Upper lobe of right lung (tissue), 1 donor: Measurements from ENCODE around the gene POLR2J. TPM values are rescaled to one million over a fixed set of nuclear protein-coding genes. Genes with fewer than 3 reads are reported as not detected.

Experiments used
- ATAC-seq: fragments of 200-7000 bp; cut with Tn5 transposase; one replicate; pipeline ENCODE4 v1.9.1; 2020; ENCODE audit warnings: mild to moderate bottlenecking, moderate library complexity
- DNase-seq: peaks from one replicate; pipeline ENCODE4 v3.0.0-alpha.2; 2020
- H3K27ac ChIP-seq: fragments of 200-600 bp; one replicate; pipeline ENCODE4 v1.8.0; 2022
- H3K27me3 ChIP-seq: fragments of 200-600 bp; one replicate; pipeline ENCODE4 v1.8.0; 2022; ENCODE audit warnings: mild to moderate bottlenecking
- H3K36me3 ChIP-seq: fragments of 200-600 bp; one replicate; pipeline ENCODE4 v1.8.0; 2022
- H3K4me1 ChIP-seq: fragments of 200-600 bp; one replicate; pipeline ENCODE4 v1.8.0; 2022
- H3K4me3 ChIP-seq: fragments of 200-600 bp; one replicate; pipeline ENCODE4 v1.8.0; 2022; ENCODE audit warnings: mild to moderate bottlenecking
- H3K9me3 ChIP-seq: fragments of 200-600 bp; one replicate; pipeline ENCODE4 v1.8.0; 2022
- intact Hi-C: fragments of 100-400 bp; cut with DNase I; formaldehyde crosslinking; loops from one replicate; pipeline ENCODE4 v1.11.0; 2022
- total RNA-seq: library from RNA; stranded (reverse); fragmentation: NEBNext Ultra II Directional; extraction: Animal tissue kit (Norgen Biotek cat#: 25700); gene quantifications from one replicate; pipeline ENCODE4 v1.2.1, GENCODE V29; 2021
- TF ChIP-seq, protein P1 (sequence below): fragments of 200-600 bp; IDR thresholded peaks from one replicate; pipeline ENCODE4 v1.8.0; 2022; ENCODE audit warnings: antibody characterized with exemption
- donor health status: DM: no; HTN: yes; CAD: no; lungs with severe emphysema.

Gene POLR2J
- total RNA-seq, 1 donor from 2014 or later, result 35.0 TPM

- Histone ChIP-seq H3K36me3 (peaks cover 12% of the 10 kb centered on the region), H3K27ac (no peak overlapping the region), H3K4me3 (no peak overlapping the region), H3K4me1 (peaks cover 14% of the 10 kb centered on the region), H3K9me3 (no peaks in the 10 kb centered on the region), H3K27me3 (no peaks in the 10 kb centered on the region)
- no peak for DNase-seq
- TF ChIP-seq, protein P1, sequence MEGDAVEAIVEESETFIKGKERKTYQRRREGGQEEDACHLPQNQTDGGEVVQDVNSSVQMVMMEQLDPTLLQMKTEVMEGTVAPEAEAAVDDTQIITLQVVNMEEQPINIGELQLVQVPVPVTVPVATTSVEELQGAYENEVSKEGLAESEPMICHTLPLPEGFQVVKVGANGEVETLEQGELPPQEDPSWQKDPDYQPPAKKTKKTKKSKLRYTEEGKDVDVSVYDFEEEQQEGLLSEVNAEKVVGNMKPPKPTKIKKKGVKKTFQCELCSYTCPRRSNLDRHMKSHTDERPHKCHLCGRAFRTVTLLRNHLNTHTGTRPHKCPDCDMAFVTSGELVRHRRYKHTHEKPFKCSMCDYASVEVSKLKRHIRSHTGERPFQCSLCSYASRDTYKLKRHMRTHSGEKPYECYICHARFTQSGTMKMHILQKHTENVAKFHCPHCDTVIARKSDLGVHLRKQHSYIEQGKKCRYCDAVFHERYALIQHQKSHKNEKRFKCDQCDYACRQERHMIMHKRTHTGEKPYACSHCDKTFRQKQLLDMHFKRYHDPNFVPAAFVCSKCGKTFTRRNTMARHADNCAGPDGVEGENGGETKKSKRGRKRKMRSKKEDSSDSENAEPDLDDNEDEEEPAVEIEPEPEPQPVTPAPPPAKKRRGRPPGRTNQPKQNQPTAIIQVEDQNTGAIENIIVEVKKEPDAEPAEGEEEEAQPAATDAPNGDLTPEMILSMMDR, result no peak
- no peak for ATAC-seq
- intact Hi-C loops, result no loop called here
These were observed 49.4 kb downstream of the POLR2J start for GRCh38 chr7:102429141-102429899.

- Histone ChIP-seq H3K27ac (peak overlapping the region; percentile 84), H3K36me3 (peaks cover 12% of the 10 kb centered on the region), H3K4me3 (no peak overlapping the region), H3K9me3 (no peaks in the 10 kb centered on the region), H3K27me3 (no peaks in the 10 kb centered on the region), H3K4me1 (peaks cover 9% of the 10 kb centered on the region)
- intact Hi-C loops, result no loop called here
- ATAC-seq (no peak), DNase-seq (no peak)
- TF ChIP-seq, protein P1, result no peak
These were observed 51.7 kb downstream of the POLR2J start for GRCh38 chr7:102427019-102427405.

DNA sequence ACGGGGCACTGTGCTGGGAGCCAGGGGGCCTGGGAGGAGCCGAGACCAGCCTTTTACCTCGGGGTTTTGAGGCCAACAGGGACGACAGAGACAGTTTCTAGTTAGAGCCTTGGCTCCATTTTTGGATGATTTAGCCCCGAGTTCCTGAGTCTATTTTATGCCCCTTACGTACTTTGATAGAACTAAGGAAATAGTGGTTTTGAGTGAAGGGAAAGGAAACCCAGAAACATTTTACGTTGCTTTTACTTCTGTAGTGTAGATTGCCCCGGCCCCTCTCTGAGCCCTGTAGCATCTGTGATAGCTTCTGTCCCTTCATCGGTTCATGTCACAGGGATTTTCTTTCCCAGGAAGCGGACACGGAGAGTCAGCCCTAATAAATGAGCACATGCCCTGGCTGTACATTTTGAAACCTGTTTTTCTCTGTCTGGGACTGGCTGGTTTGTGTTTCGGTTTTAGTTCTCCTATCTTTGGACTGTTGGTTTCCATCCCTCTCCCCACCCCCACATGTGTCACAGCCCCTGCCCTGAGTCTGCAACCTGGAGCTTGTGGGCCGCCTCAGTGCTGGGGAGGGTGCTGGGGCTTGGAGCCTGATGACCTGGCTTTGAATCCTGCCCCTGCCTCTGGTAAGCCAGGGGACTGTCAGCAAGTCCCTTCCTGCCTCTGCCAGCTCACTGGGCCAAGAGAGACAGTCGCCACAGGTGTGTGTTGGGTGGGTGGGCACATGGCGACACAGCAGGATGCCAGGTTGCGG is 52.3 kb downstream of the POLR2J start:
- Histone ChIP-seq H3K9me3 (no peaks in the 10 kb centered on the region), H3K4me1 (peaks cover 3% of the 10 kb centered on the region), H3K4me3 (peak overlapping the region; percentile 12), H3K27me3 (no peaks in the 10 kb centered on the region), H3K36me3 (peaks cover 12% of the 10 kb centered on the region), H3K27ac (peak overlapping the region; percentile 84)
- intact Hi-C loops, result no loop called here
- ATAC-seq, result peak; percentile 69
- TF ChIP-seq, protein P1, result no peak
- DNase-seq, result peak; percentile 74

GRCh38 chr7:102425639-102426267 is 53.0 kb downstream of the POLR2J start:
- no peaks in the 10 kb centered on the region for H3K27me3 ChIP-seq
- peak; percentile 87 for DNase-seq
- H3K27ac ChIP-seq, result peak overlapping the region; percentile 84
- peak; percentile 82 for ATAC-seq
- no peaks in the 10 kb centered on the region for H3K9me3 ChIP-seq
- H3K4me3 ChIP-seq, result peak overlapping the region; percentile 12
- intact Hi-C loops, result no loop called here
- TF ChIP-seq, protein P1, result no peak
- H3K4me1 ChIP-seq, result no peaks in the 10 kb centered on the region
- peaks cover 17% of the 10 kb centered on the region for H3K36me3 ChIP-seq

DNA sequence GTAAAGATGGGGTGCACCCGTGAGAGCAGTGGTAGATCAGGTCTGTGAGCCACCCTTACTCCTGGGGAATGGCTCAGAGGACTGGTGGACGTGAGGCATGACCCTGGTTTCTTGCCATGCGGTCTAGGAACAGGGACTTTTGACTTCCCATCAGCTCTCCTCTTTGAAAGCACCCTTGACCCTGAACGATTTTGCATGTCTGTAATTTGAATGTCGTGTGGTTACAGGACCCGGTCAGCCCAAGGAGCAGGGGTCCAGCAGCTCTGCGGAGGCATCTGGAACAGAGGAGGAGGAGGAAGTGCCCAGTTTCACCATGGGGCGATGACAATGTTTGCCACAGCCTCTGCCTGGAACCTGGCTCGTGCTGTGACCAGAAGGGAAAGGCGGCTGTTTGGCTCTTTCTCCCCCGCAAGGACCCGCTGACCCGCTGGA is 53.9 kb downstream of the POLR2J start:
- H3K4me1 ChIP-seq, result no peaks in the 10 kb centered on the region
- no peak overlapping the region for H3K27ac ChIP-seq
- peaks cover 24% of the 10 kb centered on the region for H3K36me3 ChIP-seq
- H3K4me3 ChIP-seq, result no peak overlapping the region
- TF ChIP-seq, protein P1, result no peak
- ATAC-seq, result peak; percentile 51
- H3K9me3 ChIP-seq, result no peaks in the 10 kb centered on the region
- peak; percentile 76 for DNase-seq
- intact Hi-C loops, result no loop called here
- no peaks in the 10 kb centered on the region for H3K27me3 ChIP-seq
